Measurements from ENCODE around the gene KRTAP12-2. TPM values are rescaled to one million over a fixed set of nuclear protein-coding genes. Genes with fewer than 3 reads are reported as not detected.
"Not testable (repeated sequence)": the region's sequence is repeated elsewhere in the genome, so short reads cannot be mapped to it uniquely, and the experiment has no call there.

KRTAP12-2 gene
- total RNA-seq, 1 experiment from 2014 or later = not detected

GRCh38 chr21:44653656-44654575 lies 12.8 kb downstream of the KRTAP12-2 start:
- no peak for DNase-seq (ENCODE audit: extremely low read depth, low read depth)

- DNase-seq (ENCODE audit: extremely low read depth, low read depth) = no peak
Measured at GRCh38 chr21:44653123-44653522, 13.6 kb downstream of the KRTAP12-2 start.

GRCh38 chr21:44650973-44651675 lies 15.6 kb downstream of the KRTAP12-2 start:
- DNase-seq (ENCODE audit: extremely low read depth, low read depth) = no peak

DNA sequence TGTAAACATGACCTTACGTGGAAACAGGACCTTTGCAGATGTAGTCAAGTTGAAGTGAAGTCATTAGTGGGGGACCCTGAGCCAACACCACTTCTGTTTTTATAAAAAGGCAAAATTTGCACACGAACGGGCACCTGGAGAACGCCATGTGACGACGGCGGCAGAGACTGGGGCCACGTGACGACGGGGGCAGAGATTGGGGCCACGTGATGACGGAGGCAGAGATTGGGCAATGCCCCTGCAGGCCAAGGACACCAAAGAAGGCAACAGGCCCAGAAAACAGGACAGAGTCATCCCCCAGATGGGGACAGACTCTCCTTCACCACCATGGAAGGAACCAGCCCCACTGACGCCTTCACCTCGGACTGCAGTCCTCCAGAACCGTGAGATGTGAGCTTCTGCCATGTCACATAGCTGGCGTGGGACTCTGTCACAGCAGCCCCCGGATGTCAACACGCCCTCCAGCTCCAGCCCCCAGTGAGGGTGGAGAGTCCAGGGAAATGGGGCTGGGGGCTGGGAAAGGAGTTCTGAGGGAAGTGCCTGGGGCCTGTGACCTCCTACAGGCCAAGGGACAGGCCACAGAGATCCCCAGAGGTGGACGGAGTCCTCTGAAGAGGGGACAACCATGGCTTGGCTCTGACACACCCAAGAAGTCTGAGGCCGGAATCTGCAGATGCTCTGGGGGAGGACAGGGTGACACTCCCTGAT lies 16.3 kb downstream of the KRTAP12-2 start:
- no peak for DNase-seq (ENCODE audit: extremely low read depth, low read depth)

DNA sequence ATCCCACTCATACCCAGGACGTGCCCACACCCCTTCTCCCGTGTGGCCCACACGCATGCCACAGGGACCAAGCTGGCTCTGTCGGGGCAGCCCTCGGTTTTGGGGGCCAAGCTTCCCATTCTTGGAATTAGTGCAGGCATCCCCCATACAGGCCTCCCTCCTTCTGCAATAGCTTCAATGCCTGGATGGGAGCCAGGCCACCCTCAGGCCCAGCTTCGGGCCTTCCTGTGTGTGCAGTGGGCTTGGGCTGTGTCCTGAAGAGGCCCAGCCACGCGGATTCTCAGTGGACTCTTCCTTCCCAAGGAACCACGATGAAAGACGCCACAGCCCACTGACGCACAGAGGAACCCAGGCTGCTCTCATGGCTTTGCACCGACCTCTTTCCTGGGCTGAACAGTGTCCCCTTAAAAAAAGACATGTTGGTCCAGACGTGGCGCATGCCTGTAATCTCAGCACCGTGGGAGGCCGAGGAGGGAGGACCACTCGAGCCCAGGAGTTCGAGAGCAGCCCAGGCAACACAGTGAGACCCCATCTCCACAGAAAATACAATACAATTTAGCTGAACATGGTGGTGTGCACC lies 17.1 kb downstream of the KRTAP12-2 start:
- DNase-seq (ENCODE audit: extremely low read depth, low read depth) = no peak

DNA sequence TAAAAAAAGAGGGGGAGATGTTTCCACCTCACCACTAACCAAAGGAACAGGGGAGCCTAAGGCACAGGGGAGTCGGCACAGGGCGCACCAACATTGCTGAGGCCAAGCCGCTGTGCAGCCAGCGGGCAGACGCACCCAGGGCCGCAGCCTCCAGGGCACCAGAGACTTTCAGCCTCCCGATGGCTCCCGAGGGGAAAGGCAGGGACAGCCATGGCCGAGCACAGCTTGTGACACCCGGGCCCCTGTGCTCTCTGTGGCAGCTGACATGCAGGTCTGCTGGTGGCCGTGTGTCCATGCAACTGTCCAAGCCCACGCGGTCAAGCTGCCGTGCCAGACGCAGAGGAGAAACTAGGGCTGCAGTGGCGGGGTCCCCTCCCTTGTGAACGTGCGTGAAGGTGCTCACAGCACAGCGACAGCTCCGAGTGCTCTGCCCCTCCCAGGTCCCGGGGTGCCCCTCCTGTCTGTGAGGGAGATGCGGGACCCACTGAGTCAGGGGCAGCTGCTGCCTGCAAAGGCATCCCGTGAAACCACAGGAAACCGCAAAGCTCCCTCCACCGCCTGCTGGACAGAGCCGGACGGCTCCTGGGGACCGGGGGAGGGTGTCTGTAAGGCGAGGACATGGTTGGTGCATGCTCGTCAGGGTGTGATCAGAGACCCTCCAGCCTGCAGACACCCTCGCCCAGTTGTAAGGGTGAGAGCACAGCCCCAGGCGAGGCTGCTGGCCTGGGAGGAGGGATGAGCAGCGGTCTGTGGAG lies 18.0 kb downstream of the KRTAP12-2 start:
- no peak for DNase-seq (ENCODE audit: extremely low read depth, low read depth)

DNA sequence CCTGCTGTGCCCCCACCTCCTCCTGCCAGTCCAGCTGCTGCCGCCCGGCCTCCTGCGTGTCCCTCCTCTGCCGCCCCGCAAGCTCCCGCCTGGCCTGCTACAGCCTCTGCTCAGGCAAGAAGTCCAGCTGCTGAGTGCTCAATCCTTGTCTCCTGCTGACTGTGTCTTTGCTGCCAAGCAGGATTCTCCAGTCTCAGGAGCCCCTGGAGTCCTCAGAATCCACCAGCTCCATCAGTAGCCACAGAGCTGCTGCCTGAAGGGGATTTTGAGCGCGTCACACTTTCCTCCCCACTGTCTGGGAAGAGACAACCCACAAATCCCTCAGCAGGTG lies 19.5 kb downstream of the KRTAP12-2 start:
- DNase-seq (ENCODE audit: extremely low read depth, low read depth) = no peak

DNA sequence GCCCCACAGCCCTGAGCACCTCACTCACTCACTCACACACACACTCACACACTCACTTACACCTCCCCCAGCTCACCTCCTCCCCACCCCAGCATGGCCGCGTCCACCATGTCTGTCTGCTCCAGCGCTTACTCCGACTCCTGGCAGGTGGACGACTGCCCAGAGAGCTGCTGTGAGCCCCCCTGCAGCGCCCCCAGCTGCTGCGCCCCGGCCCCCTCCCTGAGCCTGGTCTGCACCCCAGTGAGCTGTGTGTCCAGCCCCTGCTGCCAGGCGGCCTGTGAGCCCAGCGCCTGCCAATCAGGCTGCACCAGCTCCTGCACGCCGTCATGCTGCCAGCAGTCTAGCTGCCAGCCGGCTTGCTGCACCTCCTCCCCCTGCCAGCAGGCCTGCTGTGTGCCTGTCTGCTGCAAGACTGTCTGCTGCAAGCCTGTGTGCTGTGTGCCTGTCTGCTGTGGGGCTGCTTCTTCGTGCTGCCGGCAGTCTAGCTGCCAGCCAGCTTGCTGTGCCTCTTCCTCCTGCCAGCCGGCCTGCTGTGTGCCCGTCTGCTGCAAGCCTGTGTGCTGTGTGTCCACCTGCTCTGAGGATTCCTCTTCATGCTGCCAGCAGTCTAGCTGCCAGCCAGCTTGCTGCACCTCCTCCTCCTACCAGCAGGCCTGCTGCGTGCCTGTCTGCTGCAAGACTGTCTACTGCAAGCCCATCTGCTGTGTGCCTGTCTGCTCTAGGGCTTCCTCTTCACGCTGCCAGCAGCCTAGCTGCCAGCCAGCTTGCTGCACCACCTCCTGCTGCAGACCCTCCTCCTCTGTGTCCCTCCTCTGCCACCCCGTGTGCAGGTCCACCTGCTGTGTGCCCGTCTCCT lies 20.1 kb downstream of the KRTAP12-2 start, which contains the start of gene KRTAP10-11:
Gene KRTAP10-11, plus strand, starts transcription at position 49 of the 856 bp plus-strand sequence. Its CDS starts 45 bp downstream, at position 94.
- not testable (repeated sequence) for DNase-seq (ENCODE audit: extremely low read depth, low read depth)

DNA sequence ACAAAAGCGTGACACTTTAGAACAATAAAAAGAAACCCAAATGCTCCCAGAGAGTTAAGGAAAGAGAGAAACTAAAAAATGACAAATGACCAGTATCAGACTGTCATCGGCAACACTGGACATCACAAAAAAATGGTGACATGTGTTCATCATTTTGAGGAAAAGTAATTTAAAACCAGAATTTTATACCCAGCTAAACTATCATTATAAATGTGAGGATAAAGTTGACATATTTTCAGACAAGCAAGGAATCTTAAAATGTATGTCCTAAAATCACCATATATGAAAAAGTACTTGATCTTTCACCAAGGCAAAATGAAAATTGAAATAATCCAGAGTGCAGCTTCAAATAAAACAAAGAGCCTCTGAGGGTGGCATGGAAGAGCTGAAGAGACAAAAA lies 21.8 kb downstream of the KRTAP12-2 start:
- DNase-seq (ENCODE audit: extremely low read depth, low read depth) = no peak

- DNase-seq (ENCODE audit: extremely low read depth, low read depth) = no peak
Measured at GRCh38 chr21:44643741-44644310, 22.9 kb downstream of the KRTAP12-2 start.

DNA sequence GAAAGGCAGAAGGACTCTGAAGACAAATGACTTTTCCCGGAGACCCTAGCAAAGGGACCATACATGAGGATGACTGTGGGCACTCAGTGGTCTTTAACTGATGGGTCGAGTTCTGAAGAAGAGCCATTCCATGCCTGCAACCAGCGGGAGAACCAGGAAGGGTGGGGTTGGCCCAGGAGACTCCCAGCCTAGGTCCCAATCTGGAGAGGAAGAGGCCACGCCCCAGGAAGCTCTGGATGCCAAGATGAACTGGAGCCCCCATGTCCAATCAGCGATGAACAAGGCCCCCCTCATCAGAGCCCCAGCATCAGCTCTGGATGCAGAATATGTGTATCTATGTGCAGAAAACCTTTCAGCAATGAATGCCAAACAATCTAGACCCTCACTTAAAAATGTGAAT lies 26.0 kb downstream of the KRTAP12-2 start:
- DNase-seq (ENCODE audit: extremely low read depth, low read depth) = no peak

GRCh38 chr21:44639331-44639655 lies 27.4 kb downstream of the KRTAP12-2 start:
- DNase-seq (ENCODE audit: extremely low read depth, low read depth) = no peak

DNA sequence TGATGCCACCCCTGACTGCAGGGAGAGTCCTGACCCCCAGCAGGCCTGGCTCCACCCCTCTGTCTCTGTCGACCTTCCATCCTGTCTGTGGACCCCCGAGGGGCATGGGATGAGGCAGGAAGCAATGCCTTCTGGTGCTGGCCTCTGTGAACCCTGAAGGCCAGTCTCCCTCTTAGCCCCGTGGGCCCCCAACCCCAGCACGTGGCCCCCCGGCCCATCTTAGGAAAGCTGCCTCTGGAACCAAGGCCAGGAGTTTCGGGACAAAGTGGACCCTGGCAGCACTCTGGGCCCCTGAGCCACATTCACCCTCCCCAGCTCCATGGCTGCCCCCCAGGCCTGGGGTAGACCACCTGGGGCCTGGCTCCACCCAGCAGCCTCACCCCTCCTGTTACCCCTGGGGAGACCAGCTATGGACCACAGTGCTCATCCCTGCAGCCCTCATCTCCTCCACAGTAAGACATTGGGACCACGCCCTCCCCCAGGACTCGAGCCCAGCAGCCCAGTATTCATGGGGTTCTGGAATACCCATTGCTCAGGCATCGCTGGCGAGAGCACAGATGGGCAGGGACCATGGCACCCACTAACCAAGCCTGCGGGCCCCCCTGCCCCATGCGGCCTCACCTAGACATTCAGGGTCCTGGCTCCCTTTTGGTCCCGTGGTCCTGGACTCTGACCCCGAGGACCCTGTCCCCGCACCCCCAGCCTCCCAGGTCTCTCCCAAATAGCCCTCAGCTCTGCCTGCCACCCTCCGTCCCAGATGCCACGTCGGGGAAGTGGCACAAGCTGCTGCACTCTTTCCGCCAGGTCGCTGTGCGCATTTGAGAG lies 28.0 kb downstream of the KRTAP12-2 start:
- DNase-seq (ENCODE audit: extremely low read depth, low read depth) = not testable (repeated sequence)

GRCh38 chr21:44637851-44638348 lies 28.8 kb downstream of the KRTAP12-2 start:
- DNase-seq (ENCODE audit: extremely low read depth, low read depth) = not testable (repeated sequence)

DNA sequence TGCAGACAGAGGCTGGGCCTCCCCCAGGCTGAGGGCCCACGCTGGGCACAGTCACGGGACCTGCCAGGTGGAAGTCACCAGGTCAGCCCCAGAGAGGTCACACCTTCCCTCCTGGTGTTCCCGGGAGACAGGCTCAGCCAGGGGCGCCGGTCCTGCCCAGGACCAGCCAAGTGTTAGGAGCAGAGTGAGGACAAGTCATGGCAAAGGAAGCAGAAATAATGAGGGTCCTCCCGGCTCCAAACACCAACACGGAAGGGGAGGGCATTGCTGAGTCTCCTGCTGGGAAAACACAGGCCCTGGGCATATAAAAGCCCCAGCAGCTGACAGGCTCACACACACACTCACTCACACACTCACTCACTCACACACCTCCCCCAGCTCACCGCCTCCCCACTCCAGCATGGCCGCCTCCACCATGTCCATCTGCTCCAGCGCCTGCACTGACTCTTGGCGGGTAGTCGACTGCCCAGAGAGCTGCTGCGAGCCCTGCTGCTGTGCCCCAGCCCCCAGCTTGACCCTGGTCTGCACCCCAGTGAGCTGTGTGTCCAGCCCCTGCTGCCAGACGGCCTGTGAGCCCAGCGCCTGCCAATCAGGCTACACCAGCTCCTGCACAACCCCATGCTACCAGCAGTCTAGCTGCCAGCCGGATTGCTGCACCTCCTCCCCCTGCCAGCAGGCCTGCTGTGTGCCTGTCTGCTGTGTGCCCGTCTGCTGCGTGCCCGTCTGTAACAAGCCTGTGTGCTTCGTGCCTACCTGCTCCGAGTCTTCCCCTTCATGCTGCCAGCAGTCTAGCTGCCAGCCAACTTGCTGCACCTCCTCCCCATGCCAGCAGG lies 29.5 kb downstream of the KRTAP12-2 start, which contains the start of gene KRTAP10-10:
Gene KRTAP10-10, plus strand, starts transcription at position 339 of the 833 bp plus-strand sequence. Its CDS starts 62 bp downstream, at position 401.
- no peak for DNase-seq (ENCODE audit: extremely low read depth, low read depth)

DNA sequence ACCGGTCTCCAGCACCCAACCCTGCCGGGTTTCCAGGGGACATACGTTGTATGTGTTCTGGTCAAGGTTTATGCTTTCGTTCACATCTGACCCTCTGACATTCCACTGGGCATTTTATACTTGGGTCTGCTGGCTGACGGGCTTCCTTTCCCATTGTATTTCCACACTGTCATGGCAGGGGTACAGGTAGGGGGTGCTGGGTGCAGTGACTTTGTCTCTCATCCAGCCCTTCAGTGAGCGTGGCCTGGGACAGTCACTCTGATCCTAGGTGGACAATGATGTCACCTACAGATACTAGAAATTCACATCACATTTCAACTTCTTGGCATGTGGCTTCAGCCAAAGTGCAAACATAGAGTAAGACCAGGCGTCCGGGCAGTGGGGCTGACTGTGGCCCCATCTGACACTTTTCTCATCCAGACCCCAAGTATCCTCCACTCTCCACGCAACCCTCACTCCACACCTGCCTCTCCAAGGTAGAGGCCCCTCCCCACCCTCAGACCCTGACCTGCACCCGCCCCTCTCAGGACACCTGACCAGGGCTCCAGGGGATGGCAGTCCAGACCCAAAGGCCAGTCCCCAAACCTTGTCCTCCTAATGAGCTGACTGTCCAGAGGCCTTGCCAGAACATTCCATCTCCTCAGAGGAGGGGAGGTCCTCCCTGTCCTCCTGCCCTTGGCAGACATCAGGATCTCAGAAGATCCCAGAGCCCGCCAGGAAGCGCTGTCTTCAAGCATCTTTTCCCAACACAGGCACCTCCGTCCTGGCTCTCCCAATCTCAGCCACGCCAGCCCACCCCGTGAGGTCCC lies 30.3 kb downstream of the KRTAP12-2 start:
- no peak for DNase-seq (ENCODE audit: extremely low read depth, low read depth)

Data from NCI-H460 (cell line).